ENCODE measurements around the gene ACSS3.

The ACSS3 gene

GRCh38 chr12:81128930-81129554 is 51.2 kb downstream of the ACSS3 start:
- H3K9me3 Mint-ChIP-seq, result peaks cover 9% of the 10 kb centered on the region
- no peak overlapping the region for H3K4me3 Mint-ChIP-seq
- no peaks in the 10 kb centered on the region for H3K36me3 Mint-ChIP-seq (ENCODE audit: low read depth)
- no peak overlapping the region for H3K27ac Mint-ChIP-seq
- no peaks in the 10 kb centered on the region for H3K4me1 Mint-ChIP-seq (ENCODE audit: low read depth)
- no peaks in the 10 kb centered on the region for H3K27me3 Mint-ChIP-seq

GRCh38 chr12:81136519-81136918 is 58.6 kb downstream of the ACSS3 start:
- Mint-ChIP-seq H3K36me3 (ENCODE audit: low read depth) (no peaks in the 10 kb centered on the region), H3K4me1 (ENCODE audit: low read depth) (no peaks in the 10 kb centered on the region), H3K27ac (no peak overlapping the region), H3K4me3 (no peak overlapping the region), H3K27me3 (no peaks in the 10 kb centered on the region), H3K9me3 (peaks cover 4% of the 10 kb centered on the region)

GRCh38 chr12:81137801-81138200 is 59.9 kb downstream of the ACSS3 start:
- Mint-ChIP-seq H3K9me3 (peaks cover 4% of the 10 kb centered on the region), H3K4me1 (ENCODE audit: low read depth) (no peaks in the 10 kb centered on the region), H3K27ac (no peak overlapping the region), H3K27me3 (no peaks in the 10 kb centered on the region), H3K36me3 (ENCODE audit: low read depth) (no peaks in the 10 kb centered on the region), H3K4me3 (no peak overlapping the region)

- Mint-ChIP-seq H3K4me3 (no peak overlapping the region), H3K36me3 (ENCODE audit: low read depth) (no peaks in the 10 kb centered on the region), H3K4me1 (ENCODE audit: low read depth) (no peaks in the 10 kb centered on the region)
Measured at GRCh38 chr12:81141217-81141616, 63.3 kb downstream of the ACSS3 start.

GRCh38 chr12:81143057-81143456 is 65.2 kb downstream of the ACSS3 start:
- H3K36me3 Mint-ChIP-seq (ENCODE audit: low read depth), result no peaks in the 10 kb centered on the region
- no peak overlapping the region for H3K27ac Mint-ChIP-seq
- no peaks in the 10 kb centered on the region for H3K9me3 Mint-ChIP-seq
- no peaks in the 10 kb centered on the region for H3K27me3 Mint-ChIP-seq
- H3K4me1 Mint-ChIP-seq (ENCODE audit: low read depth), result no peaks in the 10 kb centered on the region
- H3K4me3 Mint-ChIP-seq, result no peak overlapping the region

More at GRCh38 chr12:81141217-81141616, 63.3 kb downstream of the ACSS3 start:
- Mint-ChIP-seq H3K27me3 (no peaks in the 10 kb centered on the region), H3K9me3 (no peaks in the 10 kb centered on the region), H3K27ac (no peak overlapping the region)

- Mint-ChIP-seq H3K9me3 (no peaks in the 10 kb centered on the region), H3K4me1 (ENCODE audit: low read depth) (no peaks in the 10 kb centered on the region), H3K27me3 (no peaks in the 10 kb centered on the region), H3K36me3 (ENCODE audit: low read depth) (no peaks in the 10 kb centered on the region), H3K4me3 (no peak overlapping the region), H3K27ac (no peak overlapping the region)
Measured at GRCh38 chr12:81146228-81147225, 68.6 kb downstream of the ACSS3 start.

GRCh38 chr12:81147292-81147919 is 69.5 kb downstream of the ACSS3 start:
- H3K27me3 Mint-ChIP-seq, result no peaks in the 10 kb centered on the region
- no peak overlapping the region for H3K27ac Mint-ChIP-seq
- H3K4me1 Mint-ChIP-seq (ENCODE audit: low read depth), result no peaks in the 10 kb centered on the region
- H3K9me3 Mint-ChIP-seq, result no peaks in the 10 kb centered on the region
- H3K36me3 Mint-ChIP-seq (ENCODE audit: low read depth), result no peaks in the 10 kb centered on the region
- H3K4me3 Mint-ChIP-seq, result no peak overlapping the region

GRCh38 chr12:81150382-81150781 is 72.5 kb downstream of the ACSS3 start:
- Mint-ChIP-seq H3K4me1 (ENCODE audit: low read depth) (no peaks in the 10 kb centered on the region), H3K27me3 (no peaks in the 10 kb centered on the region), H3K36me3 (ENCODE audit: low read depth) (no peaks in the 10 kb centered on the region), H3K4me3 (no peak overlapping the region), H3K27ac (no peak overlapping the region), H3K9me3 (no peaks in the 10 kb centered on the region)

GRCh38 chr12:81159856-81160255 is 82.0 kb downstream of the ACSS3 start:
- H3K4me3 Mint-ChIP-seq, result no peak overlapping the region
- no peaks in the 10 kb centered on the region for H3K4me1 Mint-ChIP-seq (ENCODE audit: low read depth)
- no peak overlapping the region for H3K27ac Mint-ChIP-seq
- H3K36me3 Mint-ChIP-seq (ENCODE audit: low read depth), result no peaks in the 10 kb centered on the region
- H3K27me3 Mint-ChIP-seq, result no peaks in the 10 kb centered on the region
- no peaks in the 10 kb centered on the region for H3K9me3 Mint-ChIP-seq

- Mint-ChIP-seq H3K9me3 (peaks cover 5% of the 10 kb centered on the region), H3K27me3 (no peaks in the 10 kb centered on the region), H3K4me1 (ENCODE audit: low read depth) (no peaks in the 10 kb centered on the region), H3K27ac (no peak overlapping the region), H3K36me3 (ENCODE audit: low read depth) (no peaks in the 10 kb centered on the region), H3K4me3 (no peak overlapping the region)
Measured at GRCh38 chr12:81161680-81162079, 83.8 kb downstream of the ACSS3 start.

GRCh38 chr12:81162391-81163136 is 84.7 kb downstream of the ACSS3 start:
- no peak overlapping the region for H3K4me3 Mint-ChIP-seq
- H3K27me3 Mint-ChIP-seq, result no peaks in the 10 kb centered on the region
- H3K27ac Mint-ChIP-seq, result no peak overlapping the region
- no peaks in the 10 kb centered on the region for H3K36me3 Mint-ChIP-seq (ENCODE audit: low read depth)
- peaks cover 5% of the 10 kb centered on the region for H3K9me3 Mint-ChIP-seq
- H3K4me1 Mint-ChIP-seq (ENCODE audit: low read depth), result no peaks in the 10 kb centered on the region

GRCh38 chr12:81164827-81165226 is 86.9 kb downstream of the ACSS3 start:
- no peak overlapping the region for H3K4me3 Mint-ChIP-seq
- H3K36me3 Mint-ChIP-seq (ENCODE audit: low read depth), result no peaks in the 10 kb centered on the region
- no peaks in the 10 kb centered on the region for H3K27me3 Mint-ChIP-seq
- peaks cover 5% of the 10 kb centered on the region for H3K9me3 Mint-ChIP-seq
- no peaks in the 10 kb centered on the region for H3K4me1 Mint-ChIP-seq (ENCODE audit: low read depth)
- H3K27ac Mint-ChIP-seq, result no peak overlapping the region

- Mint-ChIP-seq H3K4me3 (no peak overlapping the region), H3K27ac (no peak overlapping the region), H3K27me3 (no peaks in the 10 kb centered on the region), H3K9me3 (peaks cover 5% of the 10 kb centered on the region), H3K4me1 (ENCODE audit: low read depth) (no peaks in the 10 kb centered on the region), H3K36me3 (ENCODE audit: low read depth) (no peaks in the 10 kb centered on the region)
Measured at GRCh38 chr12:81166790-81167189, 88.9 kb downstream of the ACSS3 start.

GRCh38 chr12:81167694-81168093 is 89.8 kb downstream of the ACSS3 start:
- Mint-ChIP-seq H3K36me3 (ENCODE audit: low read depth) (no peaks in the 10 kb centered on the region), H3K9me3 (peaks cover 5% of the 10 kb centered on the region), H3K27ac (no peak overlapping the region), H3K4me1 (ENCODE audit: low read depth) (no peaks in the 10 kb centered on the region), H3K27me3 (no peaks in the 10 kb centered on the region), H3K4me3 (no peak overlapping the region)
